Activated CD4-positive, alpha-beta memory T cell treated with anti-CD3 and anti-CD28 coated beads for 36 hours (primary cell): Measurements from ENCODE around the gene MAP2K3. TPM values are rescaled to one million over a fixed set of nuclear protein-coding genes. Genes with fewer than 3 reads are reported as not detected.

Source experiments
- CTCF ChIA-PET: fragments of 350-600 bp; sonication (Branson Sonifier 250); formaldehyde crosslinking; loops from one replicate; lab custom pipeline; 2021; ENCODE audit warnings: antibody characterized with exemption, inconsistent platforms; lab: Charles Lee
- POLR2A ChIA-PET: fragments of 350-600 bp; sonication (Branson Sonifier 250); formaldehyde crosslinking; loops from one replicate; lab custom pipeline; 2021; ENCODE audit warnings: antibody characterized with exemption; lab: Charles Lee
- DNase-seq: peaks from one replicate; pipeline ENCODE4 v3.0.0-alpha.2; 2020
- H3K27ac Mint-ChIP-seq: one replicate; pipeline ENCODE4 v1.8.0; 2021; ENCODE audit warnings: mixed read lengths
- H3K27me3 Mint-ChIP-seq: one replicate; pipeline ENCODE4 v1.8.0; 2021; ENCODE audit warnings: mixed read lengths
- H3K36me3 Mint-ChIP-seq: one replicate; pipeline ENCODE4 v1.8.0; 2021; ENCODE audit warnings: mixed read lengths
- H3K4me1 Mint-ChIP-seq: one replicate; pipeline ENCODE4 v1.8.0; 2021; ENCODE audit warnings: low read depth, mixed read lengths
- H3K4me3 Mint-ChIP-seq: one replicate; pipeline ENCODE4 v1.8.0; 2021; ENCODE audit warnings: mild to moderate bottlenecking, mixed read lengths
- H3K9me3 Mint-ChIP-seq: one replicate; pipeline ENCODE4 v1.8.0; 2021; ENCODE audit warnings: mixed read lengths
- intact Hi-C: fragments of 100-400 bp; cut with micrococcal nuclease; formaldehyde crosslinking; loops from one replicate; pipeline ENCODE4 v1.15.1; 2023
- total RNA-seq, 2 experiments: library from RNA; stranded (reverse); gene quantifications; one replicate each; pipeline ENCODE4 v1.2.3, GENCODE V29; 2021

The MAP2K3 gene
- total RNA-seq, 2 experiments from 2014 or later, result 132 to 134 TPM

DNA sequence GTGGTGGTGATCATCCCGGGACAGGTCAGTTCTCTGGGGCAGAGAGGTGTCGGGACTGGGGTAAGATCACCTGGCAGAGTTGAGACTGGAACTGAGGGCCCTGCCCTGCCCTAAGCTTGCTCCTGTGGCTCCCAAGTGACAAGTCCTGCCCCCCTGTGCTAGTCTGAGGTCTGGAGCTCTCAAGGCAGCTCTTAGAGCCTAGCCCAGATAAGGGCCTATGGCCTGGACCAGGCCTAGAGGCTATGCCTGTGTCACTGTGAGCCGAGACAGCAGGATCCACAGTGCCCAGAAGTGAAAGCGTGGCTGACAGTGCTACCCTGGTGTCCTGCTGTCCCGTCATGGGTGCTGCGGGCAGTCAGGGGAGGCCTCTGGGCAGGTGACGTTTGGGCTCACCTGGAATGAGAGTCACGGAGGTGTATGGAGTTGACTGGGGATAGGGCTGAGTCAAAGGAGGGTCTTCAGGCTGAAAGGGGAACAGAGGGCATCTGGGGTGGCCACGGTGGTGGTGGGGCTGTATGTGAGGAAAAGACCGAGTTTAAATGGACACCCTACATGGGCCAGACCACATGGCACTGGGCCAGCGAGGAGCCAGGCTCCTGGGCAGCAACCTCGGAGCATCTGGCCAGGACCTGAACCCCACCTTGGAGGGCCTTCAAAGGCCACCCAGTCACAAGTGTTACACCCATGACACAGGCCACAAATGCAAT is 36.8 kb upstream of the MAP2K3 start:
- ChIA-PET CTCF (no interaction called here), POLR2A (no interaction called here)
- no peak overlapping the region for H3K4me3 Mint-ChIP-seq
- H3K27ac Mint-ChIP-seq, result no peak overlapping the region
- intact Hi-C loops, result no loop called here
- H3K4me1 Mint-ChIP-seq, result peaks cover 7% of the 10 kb centered on the region
- no peak for DNase-seq
- no peaks in the 10 kb centered on the region for H3K9me3 Mint-ChIP-seq
- H3K27me3 Mint-ChIP-seq, result no peaks in the 10 kb centered on the region
- H3K36me3 Mint-ChIP-seq, result no peaks in the 10 kb centered on the region

DNA sequence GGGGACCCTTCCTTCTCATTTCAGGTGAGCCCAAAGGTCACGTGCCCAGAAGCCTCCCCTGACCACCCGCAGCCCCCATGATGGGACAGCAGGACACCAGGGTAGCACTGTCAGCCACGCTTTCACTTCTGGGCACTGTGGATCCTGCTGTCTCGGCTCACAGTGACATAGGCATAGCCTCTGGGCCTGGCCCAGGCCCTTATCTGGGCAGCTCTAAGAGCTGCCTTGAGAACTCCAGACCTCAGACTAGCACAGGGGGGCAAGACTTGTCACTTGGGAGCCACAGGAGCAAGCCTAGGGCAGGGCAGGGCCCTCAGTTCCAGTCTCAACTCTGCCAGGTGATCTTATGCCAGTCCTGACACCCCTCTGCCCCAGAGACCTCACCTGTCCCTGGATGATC is 36.0 kb upstream of the MAP2K3 start:
- Mint-ChIP-seq H3K27ac (no peak overlapping the region), H3K9me3 (no peaks in the 10 kb centered on the region)

DNA sequence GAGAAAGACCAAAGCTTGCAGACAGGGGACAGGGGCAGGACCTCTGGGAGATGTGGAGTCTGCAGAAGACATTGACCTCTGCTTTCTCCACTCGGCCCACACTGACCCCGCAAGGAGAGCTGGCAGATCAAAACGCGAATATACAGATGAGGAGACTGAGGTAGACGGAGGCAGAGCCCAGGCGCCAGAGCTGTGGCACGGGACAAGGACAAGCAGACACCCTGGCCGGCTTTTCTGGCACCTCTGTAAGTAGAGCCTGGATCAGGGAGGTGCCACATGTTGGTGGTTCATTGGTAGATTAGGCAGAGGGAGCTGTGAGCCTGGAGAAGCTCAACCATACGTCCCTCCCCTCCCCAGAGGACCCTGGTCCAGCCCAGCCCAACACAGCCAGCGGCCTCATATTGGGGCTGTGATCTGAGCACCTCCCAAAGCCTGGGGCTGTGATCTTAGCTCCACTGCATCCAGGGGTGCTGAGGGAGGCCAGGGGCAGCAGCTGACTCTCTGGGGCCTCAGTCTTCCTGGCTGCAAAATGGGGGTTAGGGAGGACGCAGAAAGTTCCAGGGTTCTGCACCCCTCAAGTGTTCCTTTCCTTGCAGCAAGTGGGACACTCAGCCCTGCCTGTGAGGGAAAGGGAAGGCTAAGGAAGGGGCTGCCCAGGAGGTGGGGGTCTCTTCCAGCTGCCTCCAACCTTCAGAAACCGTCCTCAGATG is 35.3 kb upstream of the MAP2K3 start:
- H3K4me3 Mint-ChIP-seq, result no peak overlapping the region
- intact Hi-C loops, result no loop called here
- H3K9me3 Mint-ChIP-seq, result no peaks in the 10 kb centered on the region
- DNase-seq, result no peak
- ChIA-PET CTCF (no interaction called here), POLR2A (interaction anchor here (1.5 kb wide), 1 partner anchor 34 kb away, joined by 3 read pairs; no protein-coding TSS in a partner anchor)
- no peaks in the 10 kb centered on the region for H3K36me3 Mint-ChIP-seq
- peaks cover 12% of the 10 kb centered on the region for H3K4me1 Mint-ChIP-seq
- H3K27ac Mint-ChIP-seq, result no peak overlapping the region
- no peaks in the 10 kb centered on the region for H3K27me3 Mint-ChIP-seq

More for the DNA sequence above, 36.0 kb upstream of the MAP2K3 start:
- H3K4me1 Mint-ChIP-seq, result peaks cover 7% of the 10 kb centered on the region
- DNase-seq, result no peak
- ChIA-PET POLR2A (no interaction called here), CTCF (no interaction called here)
- no peaks in the 10 kb centered on the region for H3K36me3 Mint-ChIP-seq
- H3K27me3 Mint-ChIP-seq, result no peaks in the 10 kb centered on the region
- intact Hi-C loops, result no loop called here
- no peak overlapping the region for H3K4me3 Mint-ChIP-seq

DNA sequence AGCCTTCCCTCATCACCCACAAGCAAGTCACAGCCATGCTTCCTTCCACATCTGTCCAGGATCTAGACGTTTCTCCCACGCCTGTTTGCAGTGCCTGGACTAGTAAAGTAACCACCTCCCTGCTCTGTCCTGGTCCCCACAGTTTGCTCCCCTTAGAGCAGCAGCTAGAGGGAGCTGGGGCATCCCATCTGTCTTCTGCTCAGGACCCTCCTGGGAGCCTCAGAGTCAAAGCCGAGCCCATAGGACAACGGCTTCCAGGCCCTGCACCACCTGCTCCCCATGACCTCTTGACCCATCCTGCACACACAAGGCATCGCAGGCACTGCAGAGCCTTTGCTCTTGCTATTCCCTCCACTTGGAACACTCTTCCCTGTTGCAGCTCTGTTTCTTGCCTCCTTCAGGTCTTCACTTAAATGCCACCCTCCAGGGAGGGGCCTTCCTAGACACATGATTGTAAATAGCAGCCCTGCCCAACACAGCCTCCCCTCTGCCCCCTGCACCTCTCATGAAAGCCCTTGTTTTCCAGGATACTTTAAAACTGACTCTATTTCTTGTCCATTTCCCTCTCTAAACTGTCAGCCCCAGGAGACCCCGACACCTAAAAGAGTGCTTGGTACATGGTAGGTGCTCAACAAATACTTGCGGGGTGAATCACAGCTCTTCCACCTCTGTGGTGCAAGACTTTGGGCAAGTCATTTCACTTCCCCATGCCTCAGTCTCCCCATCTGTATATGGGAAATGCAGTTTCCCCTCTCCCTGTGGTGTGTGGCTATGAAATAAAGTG is 34.4 kb upstream of the MAP2K3 start:
- H3K27me3 Mint-ChIP-seq, result no peaks in the 10 kb centered on the region
- H3K9me3 Mint-ChIP-seq, result no peaks in the 10 kb centered on the region
- DNase-seq, result no peak
- no peak overlapping the region for H3K27ac Mint-ChIP-seq
- H3K36me3 Mint-ChIP-seq, result no peaks in the 10 kb centered on the region
- intact Hi-C loops, result no loop called here
- peaks cover 12% of the 10 kb centered on the region for H3K4me1 Mint-ChIP-seq
- ChIA-PET CTCF (no interaction called here), POLR2A (interaction anchor here (1.5 kb wide), 1 partner anchor 35 kb away, joined by 3 read pairs; no protein-coding TSS in a partner anchor)
- no peak overlapping the region for H3K4me3 Mint-ChIP-seq

DNA sequence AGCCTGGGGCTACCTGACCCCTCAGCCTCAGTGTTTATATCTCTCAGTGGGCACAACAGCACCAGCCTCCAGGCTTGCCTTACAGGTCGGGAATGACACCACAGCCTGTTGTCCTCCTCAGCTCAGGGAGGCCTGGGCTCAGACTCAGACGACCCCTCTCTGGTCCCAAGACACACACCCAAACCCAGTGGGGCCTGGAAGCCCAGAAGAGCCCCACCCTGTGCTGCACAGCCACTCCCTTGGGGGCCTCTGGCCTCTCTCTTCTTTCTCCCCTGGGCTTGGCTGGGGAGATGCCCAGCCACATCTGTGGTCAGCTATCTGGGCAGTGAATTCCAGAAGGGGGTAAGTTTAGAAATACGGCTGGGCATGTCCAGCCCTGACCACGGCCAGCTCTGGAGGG is 33.7 kb upstream of the MAP2K3 start:
- intact Hi-C loops, result no loop called here
- Mint-ChIP-seq H3K36me3 (no peaks in the 10 kb centered on the region), H3K27ac (no peak overlapping the region), H3K4me3 (no peak overlapping the region), H3K4me1 (peaks cover 12% of the 10 kb centered on the region), H3K27me3 (no peaks in the 10 kb centered on the region), H3K9me3 (no peaks in the 10 kb centered on the region)
- POLR2A ChIA-PET, result no interaction called here
- CTCF ChIA-PET, result no interaction called here
- no peak for DNase-seq

DNA sequence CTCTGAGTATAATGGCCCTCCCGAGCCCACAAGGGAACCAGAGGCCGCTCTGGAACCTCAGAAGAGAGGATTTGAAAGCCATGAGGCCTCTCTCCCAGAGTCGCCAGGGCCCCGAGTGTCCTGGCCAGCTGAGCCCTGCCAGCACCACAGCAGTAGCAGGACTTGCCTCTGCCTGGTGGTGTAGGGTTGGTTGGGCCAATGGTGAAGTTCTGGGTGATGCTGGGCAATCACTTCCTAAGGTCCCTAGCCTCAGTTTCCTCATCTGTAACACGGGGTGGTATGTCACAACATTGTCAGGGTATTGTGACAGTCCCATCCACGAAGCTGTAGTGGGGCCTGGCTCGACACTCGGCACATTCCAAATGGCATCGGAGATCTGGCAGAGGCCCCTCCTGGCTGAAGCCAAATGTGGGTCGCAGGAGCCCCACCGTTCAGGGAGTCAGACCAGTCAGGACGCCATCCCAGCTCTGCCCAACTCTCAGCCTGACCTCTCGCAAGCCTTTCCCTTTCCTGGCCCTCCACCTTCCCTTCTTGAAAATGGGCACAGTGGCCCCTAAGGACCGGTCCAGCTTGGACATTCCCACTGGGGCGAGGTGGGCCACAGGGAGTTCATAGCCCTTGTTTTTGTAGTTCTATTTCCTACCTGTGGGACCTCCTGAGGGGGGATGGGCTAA is 33.0 kb upstream of the MAP2K3 start:
- H3K27me3 Mint-ChIP-seq, result no peaks in the 10 kb centered on the region

DNA sequence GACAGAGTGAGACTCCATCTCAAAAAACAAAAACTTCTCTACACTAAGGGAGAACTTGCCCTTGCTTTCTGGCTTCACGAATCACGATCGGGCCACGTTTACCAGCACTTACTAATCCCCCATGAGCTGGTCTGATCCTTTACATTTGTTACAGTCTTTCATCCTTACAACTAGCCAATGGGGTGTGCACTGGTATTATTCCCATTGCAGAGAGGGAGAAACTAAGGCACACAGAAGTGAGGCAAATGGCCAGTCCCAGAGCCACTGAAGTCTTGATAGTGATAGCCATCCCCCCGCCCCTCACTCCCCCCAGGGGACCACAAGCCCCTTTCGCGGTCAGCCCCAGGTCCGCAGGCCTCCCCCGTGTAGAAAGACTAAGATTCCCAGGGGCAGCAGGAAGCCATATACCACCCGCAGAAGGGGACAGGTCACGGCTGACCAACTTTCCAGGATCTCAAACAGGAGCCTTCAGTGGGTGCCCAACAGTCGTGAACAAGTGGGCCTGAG is 32.2 kb upstream of the MAP2K3 start:
- Mint-ChIP-seq H3K27me3 (no peaks in the 10 kb centered on the region), H3K4me1 (peaks cover 12% of the 10 kb centered on the region), H3K27ac (no peak overlapping the region), H3K36me3 (no peaks in the 10 kb centered on the region), H3K4me3 (peak overlapping the region; percentile 68), H3K9me3 (no peaks in the 10 kb centered on the region)
- peak; percentile 11 for DNase-seq
- ChIA-PET CTCF (interaction anchor here (1.6 kb wide), 1 partner anchor 28 kb away, joined by 7 read pairs; no protein-coding TSS in a partner anchor), POLR2A (interaction anchor here (0.9 kb wide), 1 partner anchor 209 kb away, joined by 3 read pairs; no protein-coding TSS in a partner anchor)
- intact Hi-C loops, result loop anchor here (2.0 kb wide), 1 partner anchor 38 kb away; the partner anchor contains the start of gene TMEM11

More for the DNA sequence above, 33.0 kb upstream of the MAP2K3 start:
- Mint-ChIP-seq H3K27ac (no peak overlapping the region), H3K36me3 (no peaks in the 10 kb centered on the region), H3K4me3 (no peak overlapping the region), H3K4me1 (peaks cover 12% of the 10 kb centered on the region), H3K9me3 (no peaks in the 10 kb centered on the region)
- intact Hi-C loops, result loop anchor here (2.0 kb wide), 1 partner anchor 37 kb away; the partner anchor contains the start of gene TMEM11
- ChIA-PET CTCF (interaction anchor here (1.6 kb wide), 1 partner anchor 29 kb away, joined by 7 read pairs; no protein-coding TSS in a partner anchor), POLR2A (no interaction called here)
- no peak for DNase-seq

DNA sequence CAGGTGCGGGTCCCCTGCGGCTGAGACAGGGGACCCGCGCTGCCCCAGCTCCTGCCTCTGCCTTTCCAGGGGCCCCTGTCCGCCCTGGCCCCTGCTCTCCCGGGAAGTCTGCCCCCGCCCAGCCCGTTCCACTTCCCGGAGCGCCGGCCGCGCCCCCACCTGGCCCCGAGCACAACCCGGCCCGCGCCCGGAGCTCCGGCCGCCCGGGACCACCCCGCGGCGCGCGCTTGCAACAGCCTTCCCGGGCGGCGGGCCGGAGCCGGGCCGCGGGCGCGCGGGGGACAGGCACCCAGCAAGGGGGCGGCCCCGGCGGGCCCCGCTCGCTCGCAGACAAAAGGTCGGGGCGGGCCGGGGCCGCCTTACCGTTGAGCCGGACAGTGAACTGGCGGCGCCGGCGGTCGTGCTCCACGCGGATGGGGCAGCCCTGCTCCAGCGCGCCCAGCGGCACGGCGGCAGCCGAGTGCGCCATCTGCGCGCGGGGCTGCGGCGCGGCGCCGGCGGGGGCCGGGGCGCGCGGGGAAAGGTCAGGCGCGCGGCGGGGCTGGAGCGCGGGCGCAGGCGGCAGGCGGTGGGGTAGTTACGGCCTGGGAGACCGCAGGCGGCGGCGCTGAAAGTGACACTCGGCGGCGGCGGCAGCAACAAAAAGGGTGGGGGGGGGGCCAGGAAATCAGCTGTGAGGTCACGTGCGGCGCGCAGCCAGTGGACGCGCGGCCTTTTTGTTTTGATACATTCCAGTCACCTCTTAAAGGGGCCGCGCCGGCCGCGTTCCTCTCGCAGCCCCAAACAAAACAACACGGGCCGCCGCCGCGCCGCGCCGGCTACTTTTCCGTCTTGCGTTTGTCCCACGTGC is 31.5 kb upstream of the MAP2K3 start, which contains the start of gene NATD1:
TSS of gene NATD1 (minus strand) at position 615 of the 850 bp plus-strand sequence. CDS start at position 469, 146 bp downstream.
- ChIA-PET POLR2A (interaction anchor here (0.6 to 0.9 kb wide), 2 partner anchors 40 to 210 kb away, joined by 3 read pairs; no protein-coding TSS in a partner anchor), CTCF (interaction anchor here (1.6 kb wide), 1 partner anchor 27 kb away, joined by 7 read pairs; no protein-coding TSS in a partner anchor)
- Mint-ChIP-seq H3K27me3 (no peaks in the 10 kb centered on the region), H3K9me3 (no peaks in the 10 kb centered on the region), H3K4me3 (peak within 1 kb of the TSS; percentile 81), H3K36me3 (no peaks in the 10 kb centered on the region), H3K4me1 (peaks cover 14% of the 10 kb centered on the region), H3K27ac (peak within 1 kb of the TSS; percentile 38)
- intact Hi-C loops, result loop anchor here (1.0 to 2.0 kb wide), 2 partner anchors 35 to 38 kb away; partner anchors contain the start of gene TMEM11
- DNase-seq, result peak; percentile 86

DNA sequence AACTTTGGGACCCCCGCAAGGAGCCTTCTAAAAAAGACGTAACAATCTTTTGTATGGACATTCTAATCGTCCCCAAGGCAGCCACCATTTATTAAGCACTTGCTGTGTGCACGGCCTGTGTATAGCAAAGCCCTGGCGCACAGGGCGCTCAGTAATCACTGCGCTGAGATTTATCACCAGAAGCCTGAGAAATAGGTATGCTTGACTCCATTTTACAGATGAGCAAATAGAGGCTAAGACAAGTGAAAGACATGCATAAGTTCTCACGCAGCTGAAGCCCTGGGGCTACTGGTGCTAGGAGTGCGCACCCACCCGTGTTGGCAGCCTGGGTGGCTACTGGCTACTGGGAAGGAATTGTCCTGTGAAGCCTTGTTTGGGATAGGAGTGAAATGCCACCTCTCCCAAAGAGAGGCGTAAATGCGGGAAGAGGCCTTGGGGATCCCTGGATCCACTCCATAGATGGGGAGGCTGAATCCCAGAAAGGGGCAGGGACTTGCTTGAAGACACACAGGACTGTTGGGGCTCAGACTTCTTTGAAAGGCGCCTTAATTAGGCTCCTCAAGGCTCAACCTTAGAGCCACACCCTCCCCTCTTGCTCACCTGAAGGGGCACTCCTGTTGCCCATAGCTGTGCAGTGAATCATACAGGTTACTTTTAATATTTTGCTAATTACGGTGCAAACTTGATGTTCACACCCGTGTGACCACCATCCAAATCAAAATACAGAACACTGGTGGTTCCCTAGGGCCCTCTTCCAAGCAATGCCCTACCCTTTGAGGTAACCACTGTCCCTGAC is 30.7 kb upstream of the MAP2K3 start:
- intact Hi-C loops, result loop anchor here (1.0 to 2.0 kb wide), 2 partner anchors 34 to 39 kb away; partner anchors contain the start of gene TMEM11
- peaks cover 19% of the 10 kb centered on the region for H3K4me1 Mint-ChIP-seq
- H3K27me3 Mint-ChIP-seq, result no peaks in the 10 kb centered on the region
- CTCF ChIA-PET, result no interaction called here
- H3K9me3 Mint-ChIP-seq, result no peaks in the 10 kb centered on the region
- H3K36me3 Mint-ChIP-seq, result no peaks in the 10 kb centered on the region
- DNase-seq, result no peak
- H3K4me3 Mint-ChIP-seq, result peak overlapping the region; percentile 81
- peak overlapping the region; percentile 38 for H3K27ac Mint-ChIP-seq
- POLR2A ChIA-PET, result interaction anchor here (0.6 kb wide), 1 partner anchor 41 kb away, joined by 3 read pairs; no protein-coding TSS in a partner anchor

DNA sequence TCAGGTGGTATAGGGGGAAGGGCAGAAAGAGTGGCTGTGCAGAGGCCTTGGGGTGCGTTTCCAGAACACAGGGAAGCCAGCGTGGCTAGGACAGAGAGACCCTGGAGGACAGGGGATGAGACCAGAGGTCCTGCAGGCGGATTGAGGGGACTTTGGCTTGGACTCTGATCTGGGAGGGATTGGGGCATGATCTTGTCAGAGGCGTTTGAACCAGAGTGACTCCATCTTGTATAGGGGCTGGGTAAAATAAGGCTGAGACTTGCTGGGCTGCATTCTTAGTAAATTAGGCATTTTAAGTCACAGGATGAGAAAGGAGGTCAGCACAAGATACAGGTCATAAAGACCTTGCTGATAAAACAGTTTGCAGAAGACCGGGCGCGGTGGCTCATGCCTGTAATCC is 25.9 kb upstream of the MAP2K3 start:
- intact Hi-C loops, result no loop called here
- no peak for DNase-seq
- Mint-ChIP-seq H3K27ac (no peak overlapping the region), H3K9me3 (no peaks in the 10 kb centered on the region), H3K4me1 (peaks cover 16% of the 10 kb centered on the region), H3K4me3 (no peak overlapping the region), H3K36me3 (no peaks in the 10 kb centered on the region), H3K27me3 (no peaks in the 10 kb centered on the region)
- CTCF ChIA-PET, result no interaction called here
- POLR2A ChIA-PET, result no interaction called here
